Nephron progenitor cell (in vitro differentiated cells): ENCODE data around the gene MAST2.

Source experiments
- DNase-seq: peaks from one replicate; pipeline ENCODE4 v3.0.0; 2021
- H3K27ac Mint-ChIP-seq: 2 replicates; pipeline ENCODE4 v1.8.0; 2021; ENCODE audit warnings: mild to moderate bottlenecking, moderate library complexity, mixed read lengths
- H3K27me3 Mint-ChIP-seq: 2 replicates; pipeline ENCODE4 v1.8.0; 2021; ENCODE audit warnings: mild to moderate bottlenecking, low read depth, mixed read lengths; ENCODE audit not compliant: poor library complexity
- H3K36me3 Mint-ChIP-seq: 2 replicates; pipeline ENCODE4 v1.8.0; 2021; ENCODE audit warnings: low read depth, mixed read lengths
- H3K4me1 Mint-ChIP-seq: 2 replicates; pipeline ENCODE4 v1.8.0; 2021; ENCODE audit warnings: mixed read lengths
- H3K4me3 Mint-ChIP-seq: 2 replicates; pipeline ENCODE4 v1.8.0; 2021; ENCODE audit warnings: mild to moderate bottlenecking, moderate library complexity, mixed read lengths
- H3K9me3 Mint-ChIP-seq: 2 replicates; pipeline ENCODE4 v1.8.0; 2021; ENCODE audit warnings: mild to moderate bottlenecking, moderate library complexity, mixed read lengths
- TF ChIP-seq, protein P1 (sequence below): fragments of 200-600 bp; sonication (generic); IDR thresholded peaks from 2 replicates; pipeline ENCODE4 v1.5.0; 2021; ENCODE audit warnings: antibody characterized with exemption

The MAST2 gene

DNA sequence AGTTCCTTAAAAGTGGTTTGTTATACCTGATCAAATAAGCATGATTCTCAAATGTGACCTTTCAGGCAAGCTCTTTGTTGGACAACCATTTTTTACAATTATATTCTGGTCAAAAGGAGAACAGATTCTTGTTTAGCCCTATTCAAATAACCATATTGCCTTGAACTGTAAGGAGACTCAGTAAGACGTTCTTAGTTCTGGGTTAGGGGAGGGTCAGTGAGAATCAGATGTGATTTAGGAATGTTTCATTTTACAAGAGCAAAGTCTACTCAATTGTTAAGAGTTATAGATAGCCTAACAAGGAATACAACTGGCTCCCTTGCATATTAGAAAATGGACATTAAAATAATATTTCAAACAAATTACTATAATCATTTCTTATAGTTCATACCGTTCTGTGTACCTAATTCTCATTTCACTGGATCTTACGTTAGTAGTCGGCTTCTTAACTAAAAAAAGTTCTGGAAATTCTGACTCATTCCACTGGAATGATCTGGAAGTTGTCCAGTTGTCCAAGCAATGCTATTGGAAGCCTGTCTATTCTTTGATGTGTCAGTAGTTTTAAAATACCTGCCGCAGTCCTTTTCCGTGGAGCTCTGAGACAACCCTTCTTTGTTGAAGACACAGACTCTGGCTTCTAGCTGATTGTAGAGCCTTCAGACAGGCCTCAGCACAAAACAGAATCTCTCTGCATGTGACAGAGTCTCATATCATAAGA, 88.8 kb downstream of the MAST2 start:
- DNase-seq: no peak
- peaks cover 12% of the 10 kb centered on the region for H3K9me3 Mint-ChIP-seq
- peak overlapping the region; percentile 73 for H3K27ac Mint-ChIP-seq
- peaks cover 27% of the 10 kb centered on the region for H3K36me3 Mint-ChIP-seq
- no peaks in the 10 kb centered on the region for H3K27me3 Mint-ChIP-seq
- H3K4me3 Mint-ChIP-seq: no peak overlapping the region
- peaks cover 10% of the 10 kb centered on the region for H3K4me1 Mint-ChIP-seq
- TF ChIP-seq, protein P1, sequence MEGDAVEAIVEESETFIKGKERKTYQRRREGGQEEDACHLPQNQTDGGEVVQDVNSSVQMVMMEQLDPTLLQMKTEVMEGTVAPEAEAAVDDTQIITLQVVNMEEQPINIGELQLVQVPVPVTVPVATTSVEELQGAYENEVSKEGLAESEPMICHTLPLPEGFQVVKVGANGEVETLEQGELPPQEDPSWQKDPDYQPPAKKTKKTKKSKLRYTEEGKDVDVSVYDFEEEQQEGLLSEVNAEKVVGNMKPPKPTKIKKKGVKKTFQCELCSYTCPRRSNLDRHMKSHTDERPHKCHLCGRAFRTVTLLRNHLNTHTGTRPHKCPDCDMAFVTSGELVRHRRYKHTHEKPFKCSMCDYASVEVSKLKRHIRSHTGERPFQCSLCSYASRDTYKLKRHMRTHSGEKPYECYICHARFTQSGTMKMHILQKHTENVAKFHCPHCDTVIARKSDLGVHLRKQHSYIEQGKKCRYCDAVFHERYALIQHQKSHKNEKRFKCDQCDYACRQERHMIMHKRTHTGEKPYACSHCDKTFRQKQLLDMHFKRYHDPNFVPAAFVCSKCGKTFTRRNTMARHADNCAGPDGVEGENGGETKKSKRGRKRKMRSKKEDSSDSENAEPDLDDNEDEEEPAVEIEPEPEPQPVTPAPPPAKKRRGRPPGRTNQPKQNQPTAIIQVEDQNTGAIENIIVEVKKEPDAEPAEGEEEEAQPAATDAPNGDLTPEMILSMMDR: no peak

- Mint-ChIP-seq H3K9me3 (peaks cover 8% of the 10 kb centered on the region), H3K27ac (no peak overlapping the region), H3K4me1 (peaks cover 10% of the 10 kb centered on the region), H3K27me3 (no peaks in the 10 kb centered on the region), H3K4me3 (no peak overlapping the region), H3K36me3 (peaks cover 20% of the 10 kb centered on the region)
- TF ChIP-seq, protein P1: no peak
- no peak for DNase-seq
Measured at GRCh38 chr1:45894331-45894730, 90.9 kb downstream of the MAST2 start.

DNA sequence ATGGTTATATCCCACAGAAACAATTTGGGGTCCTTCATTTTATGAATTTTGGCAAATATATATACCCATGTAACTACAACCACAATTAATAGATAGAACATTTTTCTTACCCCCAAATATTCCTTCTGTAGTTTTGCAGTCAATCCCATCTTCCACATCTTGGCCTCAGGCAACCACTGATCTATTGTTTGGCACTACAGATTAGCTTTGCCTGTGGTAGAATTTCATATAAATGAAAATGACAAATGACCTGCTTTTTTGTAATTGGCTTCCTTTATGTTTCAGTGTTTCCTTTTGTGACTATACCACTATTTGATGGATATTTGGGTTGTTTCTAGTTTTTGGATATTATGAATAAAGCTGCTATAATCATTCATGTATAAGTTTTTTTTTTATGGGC, 91.5 kb downstream of the MAST2 start:
- TF ChIP-seq, protein P1: no peak
- no peak overlapping the region for H3K27ac Mint-ChIP-seq
- H3K9me3 Mint-ChIP-seq: peaks cover 10% of the 10 kb centered on the region
- peaks cover 10% of the 10 kb centered on the region for H3K4me1 Mint-ChIP-seq
- H3K4me3 Mint-ChIP-seq: no peak overlapping the region
- H3K27me3 Mint-ChIP-seq: no peaks in the 10 kb centered on the region
- no peak for DNase-seq
- peaks cover 19% of the 10 kb centered on the region for H3K36me3 Mint-ChIP-seq

GRCh38 chr1:45895406-45895805, 92.0 kb downstream of the MAST2 start:
- Mint-ChIP-seq H3K36me3 (peaks cover 16% of the 10 kb centered on the region), H3K27me3 (no peaks in the 10 kb centered on the region), H3K27ac (no peak overlapping the region), H3K4me1 (peaks cover 10% of the 10 kb centered on the region), H3K4me3 (no peak overlapping the region), H3K9me3 (peaks cover 5% of the 10 kb centered on the region)
- no peak for DNase-seq
- TF ChIP-seq, protein P1: no peak

DNA sequence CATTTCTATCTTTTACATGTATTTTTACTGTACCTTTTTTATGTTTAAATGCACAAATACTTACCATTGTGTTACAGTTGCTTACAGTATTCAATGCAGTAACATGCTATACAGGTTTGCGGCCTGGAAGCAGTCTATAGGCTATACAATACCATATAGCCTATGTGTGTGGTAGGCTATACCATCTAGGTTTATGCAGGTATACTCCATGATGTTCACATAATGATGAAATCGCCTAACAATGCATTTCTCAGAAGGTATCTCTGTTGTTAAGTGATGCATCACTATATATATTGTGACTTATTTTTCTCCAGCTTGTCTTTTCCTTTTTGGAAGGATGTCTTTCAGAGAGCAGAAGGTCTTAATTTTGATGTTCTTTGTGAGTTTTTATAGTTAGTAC, 103.5 kb downstream of the MAST2 start:
- Mint-ChIP-seq H3K27me3 (no peaks in the 10 kb centered on the region), H3K4me3 (no peak overlapping the region), H3K4me1 (peaks cover 22% of the 10 kb centered on the region), H3K9me3 (peaks cover 10% of the 10 kb centered on the region), H3K27ac (no peak overlapping the region), H3K36me3 (peaks cover 10% of the 10 kb centered on the region)
- no peak for DNase-seq
- TF ChIP-seq, protein P1: no peak

GRCh38 chr1:45908611-45909140, 105.3 kb downstream of the MAST2 start:
- peaks cover 40% of the 10 kb centered on the region for H3K4me1 Mint-ChIP-seq
- no peak overlapping the region for H3K27ac Mint-ChIP-seq
- TF ChIP-seq, protein P1: no peak
- H3K27me3 Mint-ChIP-seq: no peaks in the 10 kb centered on the region
- H3K4me3 Mint-ChIP-seq: no peak overlapping the region
- no peaks in the 10 kb centered on the region for H3K9me3 Mint-ChIP-seq
- DNase-seq: no peak
- H3K36me3 Mint-ChIP-seq: no peaks in the 10 kb centered on the region
